Karpas-422 (cell line): ENCODE data around the gene PATZ1. TPM values are rescaled to one million over a fixed set of nuclear protein-coding genes. Genes with fewer than 3 reads are reported as not detected.

ENCODE experiments used
- DNase-seq: peaks from one replicate; pipeline ENCODE4 v3.0.0-alpha.2; 2015
- H2AFZ ChIP-seq: fragments of 200-600 bp; sonication (generic); 2 replicates; pipeline ENCODE4 v1.6.1; 2014; ENCODE audit warnings: antibody characterized with exemption, low read length, mixed read lengths
- H3K27ac ChIP-seq: fragments of 200-600 bp; sonication (generic); 2 replicates; pipeline ENCODE4 v1.5.1; 2014; ENCODE audit warnings: mild to moderate bottlenecking, low read length, moderate library complexity
- H3K27me3 ChIP-seq: fragments of 200-600 bp; sonication (generic); 2 replicates; pipeline ENCODE4 v1.6.1; 2014; ENCODE audit warnings: low read length, mixed read lengths
- H3K36me3 ChIP-seq: fragments of 200-600 bp; sonication (generic); 2 replicates; pipeline ENCODE4 v1.6.1; 2014; ENCODE audit warnings: low read length, mixed read lengths; ENCODE audit not compliant: insufficient read depth
- H3K4me1 ChIP-seq: fragments of 200-600 bp; sonication (generic); 2 replicates; pipeline ENCODE4 v1.6.1; 2014; ENCODE audit warnings: mild to moderate bottlenecking, low read length, mixed read lengths
- H3K4me2 ChIP-seq: fragments of 200-600 bp; sonication (generic); 2 replicates; pipeline ENCODE4 v1.6.1; 2014; ENCODE audit warnings: low read length, low read depth, mild to moderate bottlenecking; ENCODE audit not compliant: poor library complexity, severe bottlenecking
- H3K4me3 ChIP-seq: fragments of 200-600 bp; sonication (generic); 2 replicates; pipeline ENCODE4 v1.5.1; 2014; ENCODE audit warnings: mild to moderate bottlenecking, antibody characterized with exemption, low read length, mixed read lengths
- H3K79me2 ChIP-seq: fragments of 200-600 bp; sonication (generic); 2 replicates; pipeline ENCODE4 v1.6.1; 2014; ENCODE audit warnings: mild to moderate bottlenecking, low read length, mixed read lengths
- H3K9ac ChIP-seq: fragments of 200-600 bp; sonication (generic); 2 replicates; pipeline ENCODE4 v1.6.0; 2014; ENCODE audit warnings: low read length
- H3K9me2 ChIP-seq: fragments of 200-600 bp; sonication (generic), shearing (Covaris generic); replicated peaks from 2 replicates; pipeline ENCODE4 v1.6.0; 2014; ENCODE audit warnings: mild to moderate bottlenecking, low read length, moderate library complexity; ENCODE audit not compliant: insufficient read depth
- H3K9me3 ChIP-seq: fragments of 300-700, 200-600 bp; sonication (generic); 2 replicates; pipeline ENCODE4 v1.6.1; 2014; ENCODE audit warnings: low read length, mixed read lengths
- H4K20me1 ChIP-seq: fragments of 200-600 bp; sonication (generic); 2 replicates; pipeline ENCODE4 v1.6.1; 2014; ENCODE audit warnings: mild to moderate bottlenecking, antibody characterized with exemption, low read length, low read depth; ENCODE audit not compliant: insufficient read depth
- small RNA-seq: library from RNA; depleted of rRNA; stranded (forward); fragments of <200 nt; gene quantifications from one replicate; pipeline ENCODE3, GENCODE V24; 2014
- total RNA-seq: library from RNA; depleted of rRNA; stranded (reverse); fragments of >200 nt; shearing (Covaris generic); gene quantifications from 2 replicates; pipeline ENCODE4 v1.2.3, GENCODE V29; 2014; ENCODE audit warnings: low replicate concordance; rRNA removed

Gene PATZ1
- total RNA-seq, 1 experiment from 2014 or later = 65.4 TPM

DNA sequence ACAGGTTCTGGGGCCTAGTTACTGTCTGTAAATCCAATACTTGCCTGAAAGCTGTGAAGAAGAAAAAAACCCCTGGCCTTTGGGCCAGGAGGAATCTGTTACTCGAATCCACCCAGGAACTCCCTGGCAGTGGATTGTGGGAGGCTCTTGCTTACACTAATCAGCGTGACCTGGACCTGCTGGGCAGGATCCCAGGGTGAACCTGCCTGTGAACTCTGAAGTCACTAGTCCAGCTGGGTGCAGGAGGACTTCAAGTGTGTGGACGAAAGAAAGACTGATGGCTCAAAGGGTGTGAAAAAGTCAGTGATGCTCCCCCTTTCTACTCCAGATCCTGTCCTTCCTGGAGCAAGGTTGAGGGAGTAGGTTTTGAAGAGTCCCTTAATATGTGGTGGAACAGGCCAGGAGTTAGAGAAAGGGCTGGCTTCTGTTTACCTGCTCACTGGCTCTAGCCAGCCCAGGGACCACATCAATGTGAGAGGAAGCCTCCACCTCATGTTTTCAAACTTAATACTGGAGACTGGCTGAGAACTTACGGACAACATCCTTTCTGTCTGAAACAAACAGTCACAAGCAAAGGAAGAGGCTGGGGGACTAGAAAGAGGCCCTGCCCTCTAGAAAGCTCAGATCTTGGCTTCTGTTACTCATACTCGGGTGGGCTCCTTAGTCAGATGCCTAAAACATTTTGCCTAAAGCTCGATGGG is 67.4 kb downstream of the PATZ1 start:
- no peak overlapping the region for H3K9ac ChIP-seq
- no peak overlapping the region for H3K4me3 ChIP-seq
- H3K4me1 ChIP-seq = no peaks in the 10 kb centered on the region

DNA sequence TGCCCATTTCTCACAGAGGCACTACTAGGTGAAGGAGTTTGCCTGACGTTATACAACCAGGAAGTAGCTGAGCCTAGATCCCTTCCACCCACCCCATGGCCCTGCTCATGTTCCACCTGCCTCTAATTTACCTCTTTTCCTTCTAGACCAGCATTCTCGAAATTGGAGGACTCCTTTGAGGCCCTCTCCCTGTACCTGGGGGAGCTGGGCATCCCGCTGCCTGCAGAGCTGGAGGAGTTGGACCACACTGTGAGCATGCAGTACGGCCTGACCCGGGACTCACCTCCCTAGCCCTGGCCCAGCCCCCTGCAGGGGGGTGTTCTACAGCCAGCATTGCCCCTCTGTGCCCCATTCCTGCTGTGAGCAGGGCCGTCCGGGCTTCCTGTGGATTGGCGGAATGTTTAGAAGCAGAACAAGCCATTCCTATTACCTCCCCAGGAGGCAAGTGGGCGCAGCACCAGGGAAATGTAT is 68.0 kb downstream of the PATZ1 start:
- Histone ChIP-seq H3K27me3 (no peaks in the 10 kb centered on the region), H3K27ac (no peak overlapping the region), H3K4me1 (no peaks in the 10 kb centered on the region), H3K4me2 (no peak overlapping the region), H3K9ac (no peak overlapping the region), H3K9me3 (no peaks in the 10 kb centered on the region), H3K36me3 (peaks cover 21% of the 10 kb centered on the region), H4K20me1 (no peaks in the 10 kb centered on the region), H3K4me3 (no peak overlapping the region), H2AFZ (no peak overlapping the region), H3K79me2 (no peaks in the 10 kb centered on the region), H3K9me2 (no peaks in the 10 kb centered on the region)
- DNase-seq = no peak

More for the DNA sequence above, 67.4 kb downstream of the PATZ1 start:
- Histone ChIP-seq H3K36me3 (peaks cover 19% of the 10 kb centered on the region), H2AFZ (no peak overlapping the region), H3K27me3 (no peaks in the 10 kb centered on the region), H3K4me2 (no peak overlapping the region), H3K27ac (no peak overlapping the region), H4K20me1 (no peaks in the 10 kb centered on the region), H3K9me3 (no peaks in the 10 kb centered on the region), H3K79me2 (no peaks in the 10 kb centered on the region), H3K9me2 (no peaks in the 10 kb centered on the region)
- no peak for DNase-seq

DNA sequence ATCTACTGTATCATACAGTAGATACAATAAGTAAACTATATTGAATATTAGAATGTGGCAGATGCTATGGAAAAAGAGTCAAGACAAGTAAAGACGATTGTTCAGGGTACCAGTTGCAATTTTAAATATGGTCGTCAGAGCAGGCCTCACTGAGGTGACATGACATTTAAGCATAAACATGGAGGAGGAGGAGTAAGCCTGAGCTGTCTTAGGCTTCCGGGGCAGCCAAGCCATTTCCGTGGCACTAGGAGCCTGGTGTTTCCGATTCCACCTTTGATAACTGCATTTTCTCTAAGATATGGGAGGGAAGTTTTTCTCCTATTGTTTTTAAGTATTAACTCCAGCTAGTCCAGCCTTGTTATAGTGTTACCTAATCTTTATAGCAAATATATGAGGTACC is 68.4 kb downstream of the PATZ1 start:
- no peak overlapping the region for H3K4me3 ChIP-seq
- no peak overlapping the region for H3K4me2 ChIP-seq
- no peak overlapping the region for H3K27ac ChIP-seq
- DNase-seq = no peak
- H3K9me2 ChIP-seq = no peaks in the 10 kb centered on the region
- no peaks in the 10 kb centered on the region for H3K27me3 ChIP-seq
- no peak overlapping the region for H3K9ac ChIP-seq
- H3K4me1 ChIP-seq = no peaks in the 10 kb centered on the region
- H4K20me1 ChIP-seq = no peaks in the 10 kb centered on the region
- peaks cover 23% of the 10 kb centered on the region for H3K36me3 ChIP-seq
- H2AFZ ChIP-seq = no peak overlapping the region
- no peaks in the 10 kb centered on the region for H3K9me3 ChIP-seq
- H3K79me2 ChIP-seq = no peaks in the 10 kb centered on the region

DNA sequence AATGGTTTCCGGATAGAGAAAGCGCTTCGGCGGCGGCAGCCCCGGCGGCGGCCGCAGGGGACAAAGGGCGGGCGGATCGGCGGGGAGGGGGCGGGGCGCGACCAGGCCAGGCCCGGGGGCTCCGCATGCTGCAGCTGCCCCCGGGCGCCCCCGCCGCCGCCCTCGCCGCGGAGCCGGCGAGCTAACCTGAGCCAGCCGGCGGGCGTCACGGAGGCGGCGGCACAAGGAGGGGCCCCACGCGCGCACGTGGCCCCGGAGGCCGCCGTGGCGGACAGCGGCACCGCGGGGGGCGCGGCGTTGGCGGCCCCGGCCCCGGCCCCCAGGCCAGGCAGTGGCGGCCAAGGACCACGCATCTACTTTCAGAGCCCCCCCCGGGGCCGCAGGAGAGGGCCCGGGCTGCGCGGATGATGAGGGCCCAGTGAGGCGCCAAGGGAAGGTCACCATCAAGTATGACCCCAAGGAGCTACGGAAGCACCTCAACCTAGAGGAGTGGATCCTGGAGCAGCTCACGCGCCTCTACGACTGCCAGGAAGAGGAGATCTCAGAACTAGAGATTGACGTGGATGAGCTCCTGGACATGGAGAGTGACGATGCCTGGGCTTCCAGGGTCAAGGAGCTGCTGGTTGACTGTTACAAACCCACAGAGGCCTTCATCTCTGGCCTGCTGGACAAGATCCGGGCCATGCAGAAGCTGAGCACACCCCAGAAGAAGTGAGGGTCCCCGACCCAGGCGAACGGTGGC is 69.5 kb downstream of the PATZ1 start:
- no peak for DNase-seq
- Histone ChIP-seq H2AFZ (no peak overlapping the region), H3K9ac (no peak overlapping the region), H4K20me1 (no peaks in the 10 kb centered on the region), H3K4me3 (no peak overlapping the region), H3K36me3 (peaks cover 26% of the 10 kb centered on the region), H3K9me2 (no peaks in the 10 kb centered on the region), H3K27ac (no peak overlapping the region), H3K4me2 (no peak overlapping the region), H3K9me3 (no peaks in the 10 kb centered on the region), H3K27me3 (no peaks in the 10 kb centered on the region), H3K79me2 (no peaks in the 10 kb centered on the region), H3K4me1 (no peaks in the 10 kb centered on the region)

Small RNAs within 50 kb of the gene (small RNA-seq; reads per million reads assigned to genes)
- gene RNA5SP496 (not detected), gene RNU6-338P (not detected)

Other genes starting within 250 kb of the PATZ1 start
- 11.1 and 18.5 TPM in 2 replicates for gene SELENOM, start 238.8 kb downstream of the PATZ1 start, total RNA-seq
- gene INPP5J, start 223.4 kb downstream of the PATZ1 start, total RNA-seq = 14.4 and 18.3 TPM in 2 replicates
- not detected in 2 replicates for gene PLA2G3, start 205.8 kb downstream of the PATZ1 start, total RNA-seq
- gene RNF185, start 186.2 kb downstream of the PATZ1 start, total RNA-seq = 41.1 and 44.8 TPM in 2 replicates
- gene LIMK2, start 134.0 kb downstream of the PATZ1 start, total RNA-seq = 35.0 and 35.3 TPM in 2 replicates
- 17.9 and 25.3 TPM in 2 replicates for gene PIK3IP1, start 53.9 kb downstream of the PATZ1 start, total RNA-seq
- gene DRG1, start 53.3 kb upstream of the PATZ1 start, total RNA-seq = 48.7 and 55.2 TPM in 2 replicates
- 25.4 and 36.1 TPM in 2 replicates for gene EIF4ENIF1, start 143.5 kb upstream of the PATZ1 start, total RNA-seq
- 43.2 and 59.5 TPM in 2 replicates for gene SFI1, start 150.2 kb upstream of the PATZ1 start, total RNA-seq